Upper lobe of left lung (tissue), 4 donors: ENCODE results near the gene TGIF1.

Source experiments
- EP300 ChIP-seq, 4 donors: sonication (generic); formaldehyde crosslinking; IDR thresholded peaks; one replicate each; pipeline ENCODE4 v1.5.1; 2017; ENCODE audit warnings: antibody characterized with exemption in 4 of 4, control low read depth in 2 of 4
- POLR2A ChIP-seq, 4 donors: fragments of 450-650 bp; IDR thresholded peaks; one replicate each; pipeline ENCODE4 v1.5.1; 2016 to 2017; ENCODE audit warnings: antibody characterized with exemption in 4 of 4, mild to moderate bottlenecking in 2 of 4
- POLR2AphosphoS5 ChIP-seq, 2 donors: sonication (generic); formaldehyde crosslinking; IDR thresholded peaks; one replicate each; pipeline ENCODE4 v1.5.1; 2017; ENCODE audit warnings: antibody characterized with exemption in 2 of 2
- TF ChIP-seq, protein P1 (sequence below), 6 experiments: fragments of 450-650 bp in 4 of 6; fragments of 200-600 bp in 2 of 6; sonication (generic) in 2 of 6; IDR thresholded peaks; one replicate each; pipeline ENCODE4 v1.5.1; 2016 to 2019; ENCODE audit warnings: antibody characterized with exemption in 6 of 6

- TF ChIP-seq EP300 (IDR thresholded peaks at IDR 0.05) (no peak), POLR2AphosphoS5 (IDR thresholded peaks at IDR 0.05) (no peak), POLR2A (IDR thresholded peaks at IDR 0.05) (peak in 1 of 4 donors; percentile 39)
- TF ChIP-seq, protein P1, sequence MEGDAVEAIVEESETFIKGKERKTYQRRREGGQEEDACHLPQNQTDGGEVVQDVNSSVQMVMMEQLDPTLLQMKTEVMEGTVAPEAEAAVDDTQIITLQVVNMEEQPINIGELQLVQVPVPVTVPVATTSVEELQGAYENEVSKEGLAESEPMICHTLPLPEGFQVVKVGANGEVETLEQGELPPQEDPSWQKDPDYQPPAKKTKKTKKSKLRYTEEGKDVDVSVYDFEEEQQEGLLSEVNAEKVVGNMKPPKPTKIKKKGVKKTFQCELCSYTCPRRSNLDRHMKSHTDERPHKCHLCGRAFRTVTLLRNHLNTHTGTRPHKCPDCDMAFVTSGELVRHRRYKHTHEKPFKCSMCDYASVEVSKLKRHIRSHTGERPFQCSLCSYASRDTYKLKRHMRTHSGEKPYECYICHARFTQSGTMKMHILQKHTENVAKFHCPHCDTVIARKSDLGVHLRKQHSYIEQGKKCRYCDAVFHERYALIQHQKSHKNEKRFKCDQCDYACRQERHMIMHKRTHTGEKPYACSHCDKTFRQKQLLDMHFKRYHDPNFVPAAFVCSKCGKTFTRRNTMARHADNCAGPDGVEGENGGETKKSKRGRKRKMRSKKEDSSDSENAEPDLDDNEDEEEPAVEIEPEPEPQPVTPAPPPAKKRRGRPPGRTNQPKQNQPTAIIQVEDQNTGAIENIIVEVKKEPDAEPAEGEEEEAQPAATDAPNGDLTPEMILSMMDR (IDR thresholded peaks at IDR 0.05), result no peak
These were observed 38.1 kb upstream of the TGIF1 start for GRCh38 chr18:3411854-3412268.
